ENCODE data around the gene TNFRSF1B.

The TNFRSF1B gene

GRCh38 chr1:12151465-12151864, 15.3 kb upstream of the TNFRSF1B start:
- Histone ChIP-seq H3F3A (ENCODE audit: insufficient read depth, low read length) (no peaks in the 10 kb centered on the region), H3K9me3 (replicated peaks; ENCODE audit: insufficient read depth, low read length) (no peaks in the 10 kb centered on the region), H3K9ac (ENCODE audit: low read length) (no peak overlapping the region), H4K20me1 (ENCODE audit: insufficient read depth, low read length) (no peaks in the 10 kb centered on the region), H2AFZ (ENCODE audit: low read length) (no peak overlapping the region), H3K4me2 (ENCODE audit: low read depth, low read length) (no peak overlapping the region), H3K79me2 (ENCODE audit: low read length) (no peaks in the 10 kb centered on the region), H3K36me3 (replicated peaks; ENCODE audit: insufficient read depth, low read length) (no peaks in the 10 kb centered on the region), H3K27ac (ENCODE audit: low read length) (no peak overlapping the region), H3K27me3 (replicated peaks; ENCODE audit: insufficient read depth, low read length) (no peaks in the 10 kb centered on the region), H3K4me3 (ENCODE audit: low read length) (no peak overlapping the region), H3K9me2 (replicated peaks; ENCODE audit: insufficient read depth, low read length) (no peaks in the 10 kb centered on the region), H3K4me1 (ENCODE audit: low read length) (peaks cover 12% of the 10 kb centered on the region)
- TF ChIP-seq CTCF (IDR thresholded peaks at IDR 0.05; ENCODE audit: low read length) = no peak
- TF ChIP-seq EZH2phosphoT487 (IDR thresholded peaks at IDR 0.05; ENCODE audit: low read length) = no peak
- no peak for TF ChIP-seq EZH2 (optimal IDR thresholded peaks at IDR 0.05; ENCODE audit: low read depth, low read length)
- no peak for DNase-seq

- H3K9me3 ChIP-seq (replicated peaks; ENCODE audit: insufficient read depth, low read length) = no peaks in the 10 kb centered on the region
- no peaks in the 10 kb centered on the region for H3K79me2 ChIP-seq (ENCODE audit: low read length)
- H3K4me3 ChIP-seq (ENCODE audit: low read length) = no peak overlapping the region
- H3K27me3 ChIP-seq (replicated peaks; ENCODE audit: insufficient read depth, low read length) = no peaks in the 10 kb centered on the region
- no peak overlapping the region for H2AFZ ChIP-seq (ENCODE audit: low read length)
- no peak for DNase-seq
- H3K4me2 ChIP-seq (ENCODE audit: low read depth, low read length) = no peak overlapping the region
- no peaks in the 10 kb centered on the region for H4K20me1 ChIP-seq (ENCODE audit: insufficient read depth, low read length)
- no peaks in the 10 kb centered on the region for H3K9me2 ChIP-seq (replicated peaks; ENCODE audit: insufficient read depth, low read length)
- H3K27ac ChIP-seq (ENCODE audit: low read length) = no peak overlapping the region
- H3K4me1 ChIP-seq (ENCODE audit: low read length) = peaks cover 12% of the 10 kb centered on the region
- no peaks in the 10 kb centered on the region for H3F3A ChIP-seq (ENCODE audit: insufficient read depth, low read length)
- H3K9ac ChIP-seq (ENCODE audit: low read length) = no peak overlapping the region
- TF ChIP-seq EZH2phosphoT487 (IDR thresholded peaks at IDR 0.05; ENCODE audit: low read length) = no peak
- TF ChIP-seq EZH2 (optimal IDR thresholded peaks at IDR 0.05; ENCODE audit: low read depth, low read length) = no peak
- no peak for TF ChIP-seq CTCF (IDR thresholded peaks at IDR 0.05; ENCODE audit: low read length)
- no peaks in the 10 kb centered on the region for H3K36me3 ChIP-seq (replicated peaks; ENCODE audit: insufficient read depth, low read length)
These were observed 14.5 kb upstream of the TNFRSF1B start for GRCh38 chr1:12152113-12152891.

GRCh38 chr1:12153181-12153785, 13.5 kb upstream of the TNFRSF1B start:
- Histone ChIP-seq H3K27ac (ENCODE audit: low read length) (no peak overlapping the region), H3K4me3 (ENCODE audit: low read length) (no peak overlapping the region), H3K9me2 (replicated peaks; ENCODE audit: insufficient read depth, low read length) (no peaks in the 10 kb centered on the region), H3K4me1 (ENCODE audit: low read length) (peaks cover 12% of the 10 kb centered on the region), H3F3A (ENCODE audit: insufficient read depth, low read length) (no peaks in the 10 kb centered on the region), H3K9me3 (replicated peaks; ENCODE audit: insufficient read depth, low read length) (no peaks in the 10 kb centered on the region), H2AFZ (ENCODE audit: low read length) (no peak overlapping the region), H3K9ac (ENCODE audit: low read length) (no peak overlapping the region), H3K27me3 (replicated peaks; ENCODE audit: insufficient read depth, low read length) (no peaks in the 10 kb centered on the region), H3K4me2 (ENCODE audit: low read depth, low read length) (no peak overlapping the region), H3K36me3 (replicated peaks; ENCODE audit: insufficient read depth, low read length) (no peaks in the 10 kb centered on the region), H4K20me1 (ENCODE audit: insufficient read depth, low read length) (no peaks in the 10 kb centered on the region), H3K79me2 (ENCODE audit: low read length) (no peaks in the 10 kb centered on the region)
- TF ChIP-seq CTCF (IDR thresholded peaks at IDR 0.05; ENCODE audit: low read length) = no peak
- TF ChIP-seq EZH2phosphoT487 (IDR thresholded peaks at IDR 0.05; ENCODE audit: low read length) = no peak
- TF ChIP-seq EZH2 (optimal IDR thresholded peaks at IDR 0.05; ENCODE audit: low read depth, low read length) = no peak
- no peak for DNase-seq
